Measurements from ENCODE around the gene ZBTB44.
"Not testable (repeated sequence)": the region's sequence is repeated elsewhere in the genome, so short reads cannot be mapped to it uniquely, and the experiment has no call there.

DNA sequence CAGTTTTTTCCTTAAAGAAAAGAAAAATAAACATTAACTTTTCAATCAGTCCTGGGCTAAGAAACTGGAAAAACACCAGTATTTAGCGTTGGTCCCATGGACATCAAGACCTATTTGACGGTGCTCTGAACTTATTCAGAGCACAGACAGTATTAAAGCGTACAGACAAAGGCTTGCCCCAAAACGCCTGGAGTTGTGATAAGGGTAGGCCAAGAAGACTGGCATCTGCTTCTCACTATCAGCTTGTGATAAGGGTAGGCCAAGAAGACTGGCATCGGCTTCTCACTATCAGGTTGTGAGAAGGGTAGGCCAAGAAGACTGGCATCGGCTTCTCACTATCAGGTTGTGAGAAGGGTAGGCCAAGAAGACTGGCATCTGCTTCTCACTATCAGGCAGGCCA is 69.3 kb downstream of the ZBTB44 start:
- TF ChIP-seq, protein P1, sequence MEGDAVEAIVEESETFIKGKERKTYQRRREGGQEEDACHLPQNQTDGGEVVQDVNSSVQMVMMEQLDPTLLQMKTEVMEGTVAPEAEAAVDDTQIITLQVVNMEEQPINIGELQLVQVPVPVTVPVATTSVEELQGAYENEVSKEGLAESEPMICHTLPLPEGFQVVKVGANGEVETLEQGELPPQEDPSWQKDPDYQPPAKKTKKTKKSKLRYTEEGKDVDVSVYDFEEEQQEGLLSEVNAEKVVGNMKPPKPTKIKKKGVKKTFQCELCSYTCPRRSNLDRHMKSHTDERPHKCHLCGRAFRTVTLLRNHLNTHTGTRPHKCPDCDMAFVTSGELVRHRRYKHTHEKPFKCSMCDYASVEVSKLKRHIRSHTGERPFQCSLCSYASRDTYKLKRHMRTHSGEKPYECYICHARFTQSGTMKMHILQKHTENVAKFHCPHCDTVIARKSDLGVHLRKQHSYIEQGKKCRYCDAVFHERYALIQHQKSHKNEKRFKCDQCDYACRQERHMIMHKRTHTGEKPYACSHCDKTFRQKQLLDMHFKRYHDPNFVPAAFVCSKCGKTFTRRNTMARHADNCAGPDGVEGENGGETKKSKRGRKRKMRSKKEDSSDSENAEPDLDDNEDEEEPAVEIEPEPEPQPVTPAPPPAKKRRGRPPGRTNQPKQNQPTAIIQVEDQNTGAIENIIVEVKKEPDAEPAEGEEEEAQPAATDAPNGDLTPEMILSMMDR (IDR thresholded peaks at IDR 0.05) = not testable (repeated sequence)
- TF ChIP-seq POLR2A (IDR thresholded peaks at IDR 0.05) = not testable (repeated sequence)

Measured in body of pancreas (tissue), 4 donors.